Measurements from ENCODE around the gene HPS4. TPM values are rescaled to one million over a fixed set of nuclear protein-coding genes. Genes with fewer than 3 reads are reported as not detected.

Gene HPS4
- total RNA-seq, 1 donor from 2014 or later, result 29.5 TPM

DNA sequence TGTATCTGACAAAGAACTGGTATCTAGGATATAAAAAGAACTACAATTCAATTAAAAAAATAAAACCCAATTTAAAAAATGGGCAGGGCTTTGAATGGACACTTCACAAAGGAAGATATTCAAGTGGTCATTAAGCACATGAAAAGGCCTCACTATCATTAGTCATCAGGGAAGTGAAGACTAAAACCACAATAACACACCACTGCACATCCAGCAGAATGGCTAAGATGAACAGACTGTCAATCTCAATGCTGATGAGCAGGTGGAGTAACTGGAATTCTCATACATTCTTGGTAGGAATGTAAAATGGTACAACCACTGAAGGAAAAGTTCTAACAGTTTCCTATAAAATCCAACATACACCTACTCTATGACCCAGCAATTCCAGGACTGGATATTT lies 8.9 kb downstream of the HPS4 start:
- TF ChIP-seq, protein P1, sequence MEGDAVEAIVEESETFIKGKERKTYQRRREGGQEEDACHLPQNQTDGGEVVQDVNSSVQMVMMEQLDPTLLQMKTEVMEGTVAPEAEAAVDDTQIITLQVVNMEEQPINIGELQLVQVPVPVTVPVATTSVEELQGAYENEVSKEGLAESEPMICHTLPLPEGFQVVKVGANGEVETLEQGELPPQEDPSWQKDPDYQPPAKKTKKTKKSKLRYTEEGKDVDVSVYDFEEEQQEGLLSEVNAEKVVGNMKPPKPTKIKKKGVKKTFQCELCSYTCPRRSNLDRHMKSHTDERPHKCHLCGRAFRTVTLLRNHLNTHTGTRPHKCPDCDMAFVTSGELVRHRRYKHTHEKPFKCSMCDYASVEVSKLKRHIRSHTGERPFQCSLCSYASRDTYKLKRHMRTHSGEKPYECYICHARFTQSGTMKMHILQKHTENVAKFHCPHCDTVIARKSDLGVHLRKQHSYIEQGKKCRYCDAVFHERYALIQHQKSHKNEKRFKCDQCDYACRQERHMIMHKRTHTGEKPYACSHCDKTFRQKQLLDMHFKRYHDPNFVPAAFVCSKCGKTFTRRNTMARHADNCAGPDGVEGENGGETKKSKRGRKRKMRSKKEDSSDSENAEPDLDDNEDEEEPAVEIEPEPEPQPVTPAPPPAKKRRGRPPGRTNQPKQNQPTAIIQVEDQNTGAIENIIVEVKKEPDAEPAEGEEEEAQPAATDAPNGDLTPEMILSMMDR (IDR thresholded peaks at IDR 0.05; ENCODE audit: insufficient read depth, low read length, severe bottlenecking), result no peak
- FAIRE-seq (peak; percentile 7), DNase-seq (ENCODE audit: low read depth) (peak; percentile 75)
- Histone ChIP-seq H3K36me3 (ENCODE audit: control insufficient read depth, insufficient read depth, low read length) (peaks cover 13% of the 10 kb centered on the region), H3K4me3 (ENCODE audit: low read depth, low read length) (no peak overlapping the region), H3K27me3 (ENCODE audit: control insufficient read depth, insufficient read depth, low read length) (no peaks in the 10 kb centered on the region)

DNA sequence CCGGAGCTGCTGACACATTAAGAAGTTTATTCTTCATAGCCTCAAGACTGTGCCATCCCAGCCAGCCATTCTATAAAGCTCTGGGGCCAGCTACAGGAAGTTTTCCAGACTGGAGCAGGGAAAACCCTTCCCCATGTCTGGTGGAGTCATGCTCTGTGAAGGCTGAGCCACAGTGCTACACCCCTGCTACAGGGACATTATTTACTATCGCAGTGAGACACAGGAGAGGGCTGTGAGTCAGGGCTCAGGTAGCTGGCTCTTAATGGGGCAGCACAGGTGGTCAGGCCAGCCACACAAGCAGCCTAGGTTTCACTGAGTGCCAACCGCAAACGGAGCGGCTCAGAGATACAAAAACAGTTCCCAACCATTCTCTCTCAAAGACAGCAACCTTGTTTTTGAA lies 12.1 kb downstream of the HPS4 start:
- H3K36me3 ChIP-seq (ENCODE audit: control insufficient read depth, insufficient read depth, low read length), result peaks cover 20% of the 10 kb centered on the region
- DNase-seq (ENCODE audit: low read depth) (peak; percentile 99), FAIRE-seq (peak; percentile 7)
- no peak overlapping the region for H3K4me3 ChIP-seq (ENCODE audit: low read depth, low read length)
- TF ChIP-seq, protein P1 (IDR thresholded peaks at IDR 0.05; ENCODE audit: insufficient read depth, low read length, severe bottlenecking), result no peak
- H3K27me3 ChIP-seq (ENCODE audit: control insufficient read depth, insufficient read depth, low read length), result no peaks in the 10 kb centered on the region

DNA sequence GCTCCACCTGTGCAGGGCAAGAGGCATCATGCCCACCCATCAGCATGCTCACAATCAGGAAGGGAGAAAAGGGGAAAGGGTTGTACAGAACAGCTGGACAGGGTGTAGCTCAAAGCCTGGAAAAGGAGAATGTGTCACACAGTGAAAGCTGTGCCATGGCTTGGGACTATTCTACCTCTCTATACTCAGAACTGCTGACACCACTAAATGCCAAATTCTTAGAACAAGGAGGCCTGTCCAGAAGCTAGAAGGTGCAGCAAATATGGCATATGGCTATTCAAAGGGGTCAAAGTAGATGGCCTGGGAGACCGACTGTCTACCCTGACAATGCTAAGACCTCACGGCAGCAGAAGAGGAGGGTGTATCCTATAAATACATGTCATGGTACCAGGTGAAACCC lies 12.8 kb downstream of the HPS4 start:
- FAIRE-seq (no peak), DNase-seq (ENCODE audit: low read depth) (peak; percentile 39)
- H3K4me3 ChIP-seq (ENCODE audit: low read depth, low read length), result no peak overlapping the region
- peaks cover 23% of the 10 kb centered on the region for H3K36me3 ChIP-seq (ENCODE audit: control insufficient read depth, insufficient read depth, low read length)
- TF ChIP-seq, protein P1 (IDR thresholded peaks at IDR 0.05; ENCODE audit: insufficient read depth, low read length, severe bottlenecking), result no peak
- no peaks in the 10 kb centered on the region for H3K27me3 ChIP-seq (ENCODE audit: control insufficient read depth, insufficient read depth, low read length)

DNA sequence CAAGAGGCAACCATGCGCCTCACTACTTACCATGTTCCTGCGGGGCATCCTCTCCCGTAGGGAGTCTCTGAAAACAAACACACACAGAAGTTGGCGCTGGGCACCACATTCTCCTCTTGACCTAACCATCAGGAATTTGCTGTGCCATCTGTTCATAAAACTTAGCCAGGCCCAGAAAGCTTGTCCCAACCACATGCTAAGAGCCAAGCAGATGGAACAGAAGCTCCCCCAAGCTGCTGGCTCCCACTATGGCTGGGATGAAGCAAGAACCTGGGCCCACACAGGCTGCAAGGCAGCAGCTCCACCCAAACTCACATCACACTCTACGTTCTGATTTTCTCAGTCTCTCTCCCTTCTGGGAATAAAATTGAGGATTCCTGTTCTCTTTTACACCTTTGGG lies 17.4 kb downstream of the HPS4 start:
- Histone ChIP-seq H3K4me3 (ENCODE audit: low read depth, low read length) (no peak overlapping the region), H3K27me3 (ENCODE audit: control insufficient read depth, insufficient read depth, low read length) (no peaks in the 10 kb centered on the region), H3K36me3 (ENCODE audit: control insufficient read depth, insufficient read depth, low read length) (peaks cover 33% of the 10 kb centered on the region)
- no peak for DNase-seq (ENCODE audit: low read depth)
- peak; percentile 13 for FAIRE-seq
- TF ChIP-seq, protein P1 (IDR thresholded peaks at IDR 0.05; ENCODE audit: insufficient read depth, low read length, severe bottlenecking), result no peak

DNA sequence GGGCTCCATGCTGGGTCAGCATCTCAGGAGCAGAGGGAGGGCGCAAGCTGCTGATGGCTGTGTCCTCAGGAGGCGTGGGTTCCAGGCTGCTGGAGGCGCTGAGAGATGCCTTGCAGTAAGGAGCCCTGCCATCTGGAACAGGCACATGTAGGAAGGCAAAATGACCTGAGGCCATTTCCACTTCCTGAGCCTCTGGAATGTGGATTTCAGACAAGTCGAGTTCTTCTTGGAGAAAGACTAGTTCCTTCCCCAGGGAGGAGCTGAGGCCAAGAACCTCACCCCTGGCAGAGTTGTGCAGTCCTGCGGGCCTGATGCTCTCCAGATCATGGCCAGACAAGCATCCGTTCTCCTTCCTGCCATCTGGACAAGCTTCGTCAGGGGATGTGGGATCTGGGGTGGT lies 19.3 kb downstream of the HPS4 start:
- TF ChIP-seq, protein P1 (IDR thresholded peaks at IDR 0.05; ENCODE audit: insufficient read depth, low read length, severe bottlenecking), result no peak
- no peaks in the 10 kb centered on the region for H3K27me3 ChIP-seq (ENCODE audit: control insufficient read depth, insufficient read depth, low read length)
- peaks cover 26% of the 10 kb centered on the region for H3K36me3 ChIP-seq (ENCODE audit: control insufficient read depth, insufficient read depth, low read length)
- FAIRE-seq (peak; percentile 32), DNase-seq (ENCODE audit: low read depth) (peak; percentile 37)
- no peak overlapping the region for H3K4me3 ChIP-seq (ENCODE audit: low read depth, low read length)

DNA sequence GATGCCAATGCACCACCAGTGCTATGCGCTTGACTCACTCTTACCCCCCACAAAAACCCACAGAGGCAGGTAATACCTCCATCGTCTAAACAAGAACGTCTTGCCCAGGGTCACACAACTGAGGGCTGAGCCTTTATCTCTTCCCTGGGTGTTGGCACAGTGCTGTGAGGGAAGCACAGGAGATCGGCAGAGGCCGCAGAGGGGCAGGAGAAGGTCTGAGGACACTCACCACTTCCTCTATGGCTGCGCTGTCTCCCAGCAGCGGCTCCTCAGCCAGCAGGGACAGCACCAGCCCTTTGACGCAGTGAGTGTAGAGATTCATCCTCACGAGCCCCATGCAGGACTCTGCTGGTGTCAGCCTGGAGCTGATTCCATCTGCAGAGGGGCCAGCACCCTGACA lies 19.9 kb downstream of the HPS4 start:
- no peak for DNase-seq (ENCODE audit: low read depth)
- TF ChIP-seq, protein P1 (IDR thresholded peaks at IDR 0.05; ENCODE audit: insufficient read depth, low read length, severe bottlenecking), result no peak
- H3K36me3 ChIP-seq (ENCODE audit: control insufficient read depth, insufficient read depth, low read length), result peaks cover 21% of the 10 kb centered on the region
- H3K4me3 ChIP-seq (ENCODE audit: low read depth, low read length), result no peak overlapping the region
- no peaks in the 10 kb centered on the region for H3K27me3 ChIP-seq (ENCODE audit: control insufficient read depth, insufficient read depth, low read length)
- FAIRE-seq, result no peak

Data from bronchial epithelial cell (primary cell).